Upper lobe of left lung (tissue), 4 donors: Measurements from ENCODE around the gene R3HDM2.

Experiments used
- CTCF ChIP-seq, 6 experiments: fragments of 450-650 bp in 4 of 6; fragments of 200-600 bp in 2 of 6; sonication (generic) in 2 of 6; IDR thresholded peaks; one replicate each; pipeline ENCODE4 v1.5.1; 2016 to 2019; ENCODE audit warnings: antibody characterized with exemption in 6 of 6
- EP300 ChIP-seq, 4 donors: sonication (generic); formaldehyde crosslinking; IDR thresholded peaks; one replicate each; pipeline ENCODE4 v1.5.1; 2017; ENCODE audit warnings: antibody characterized with exemption in 4 of 4, control low read depth in 2 of 4
- POLR2A ChIP-seq, 4 donors: fragments of 450-650 bp; IDR thresholded peaks; one replicate each; pipeline ENCODE4 v1.5.1; 2016 to 2017; ENCODE audit warnings: antibody characterized with exemption in 4 of 4, mild to moderate bottlenecking in 2 of 4
- POLR2AphosphoS5 ChIP-seq, 2 donors: sonication (generic); formaldehyde crosslinking; IDR thresholded peaks; one replicate each; pipeline ENCODE4 v1.5.1; 2017; ENCODE audit warnings: antibody characterized with exemption in 2 of 2

DNA sequence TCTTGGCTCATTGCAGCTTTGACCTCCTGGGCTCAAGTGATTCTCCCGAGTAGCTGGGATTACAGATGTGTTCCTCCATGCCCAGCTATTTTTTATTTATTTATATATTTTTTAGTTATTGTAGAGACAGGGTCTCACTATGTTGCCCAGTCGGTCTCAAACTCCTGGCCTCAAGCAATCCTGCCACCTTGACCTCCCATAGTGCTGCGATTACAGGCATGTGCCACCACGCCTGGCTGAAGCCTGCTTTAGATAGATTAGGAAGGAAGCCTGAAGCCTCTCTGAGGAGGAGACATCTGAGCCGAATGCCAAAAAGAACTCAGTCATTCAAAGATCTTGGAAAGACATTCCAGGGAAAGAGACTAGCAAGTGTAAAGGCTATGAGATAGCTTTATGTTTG, 13.9 kb upstream of the R3HDM2 start:
- TF ChIP-seq CTCF (IDR thresholded peaks at IDR 0.05) (no peak), POLR2A (IDR thresholded peaks at IDR 0.05) (no peak), POLR2AphosphoS5 (IDR thresholded peaks at IDR 0.05) (no peak), EP300 (IDR thresholded peaks at IDR 0.05) (no peak)
